H1 (cell line): Measurements from ENCODE around the gene PDZD2. TPM values are rescaled to one million over a fixed set of nuclear protein-coding genes. Genes with fewer than 3 reads are reported as not detected.

Source experiments
- BRCA1 ChIP-seq: IDR thresholded peaks from 2 replicates; pipeline ENCODE4 v1.6.1; 2012; ENCODE audit warnings: low read depth, low read length, improper control_type of control experiment
- CHD7 ChIP-seq: fragments of 300-600 bp; sonication (generic); IDR thresholded peaks from 2 replicates; pipeline ENCODE4 v1.7.1; 2012; ENCODE audit warnings: low read length, moderate library complexity, mild to moderate bottlenecking, inconsistent platforms; ENCODE audit not compliant: insufficient replicate concordance
- JUN ChIP-seq: IDR thresholded peaks from 2 replicates; pipeline ENCODE4 v1.6.1; 2011; ENCODE audit warnings: low read depth, mild to moderate bottlenecking, improper control_type of control experiment, low read length
- POLR2AphosphoS5 ChIP-seq: IDR thresholded peaks from 2 replicates; pipeline ENCODE4 v1.6.1; 2011; ENCODE audit warnings: low read depth, low read length
- POU5F1 ChIP-seq: IDR thresholded peaks from 2 replicates; pipeline ENCODE4 v1.6.1; 2011; ENCODE audit warnings: low read depth, mild to moderate bottlenecking, low read length, moderate library complexity
- SIN3A ChIP-seq, 2 experiments: IDR thresholded peaks in 1 of 2; conservative IDR thresholded peaks in 1 of 2; 2 replicates each; pipeline ENCODE4 v1.6.1; 2011 to 2012; ENCODE audit warnings: low read length in 2 of 2, improper control_type of control experiment in 1 of 2, low read depth in 1 of 2, mild to moderate bottlenecking in 1 of 2
- TBP ChIP-seq: IDR thresholded peaks from 2 replicates; pipeline ENCODE4 v1.6.1; 2011; ENCODE audit warnings: low read depth, low read length, improper control_type of control experiment
- polyA plus RNA-seq, 7 experiments: library from polyadenylated mRNA; depleted of rRNA in 3 of 7; stranded (reverse) in 5 of 7; unstranded in 2 of 7; fragments of >200 nt in 5 of 7; fragments of 200-250 nt in 2 of 7; gene quantifications; 1 replicate in 5 of 7; 2 replicates in 1 of 7; 4 replicates in 1 of 7; pipeline versions ENCODE4 v1.2.1 to v1.2.3, GENCODE V29; 2011 to 2013; ENCODE audit warnings: missing spikeins in 2 of 7, mixed read lengths in 2 of 7
- total RNA-seq: library from RNA; stranded (reverse); fragmentation: NEBNext Ultra II Directional; extraction: Animal tissue kit (Norgen Biotek cat#: 25700); gene quantifications from 2 replicates; pipeline ENCODE4 v1.2.1, GENCODE V29; 2021

PDZD2 gene
- total and polyA plus RNA-seq, 2 of the 8 experiments (the other 6 are each of a cell fraction or from before 2014, with no cell fraction given) = 1.2 to 6.8 TPM

GRCh38 chr5:31976169-31976568, 337.2 kb downstream of the PDZD2 start (continued):
- TF ChIP-seq CHD7 = no peak
- TF ChIP-seq JUN = no peak
- no peak for TF ChIP-seq TBP
- TF ChIP-seq POU5F1 = no peak
- no peak for TF ChIP-seq POLR2AphosphoS5
- TF ChIP-seq BRCA1 = no peak
- no peak for TF ChIP-seq SIN3A (conservative IDR thresholded peaks at IDR 0.05 in 1 of 2, IDR thresholded peaks at IDR 0.05 in 1 of 2; ENCODE audit: low read depth in 1 of 2, low read length in 2 of 2)
- TF ChIP-seq, all 59 proteins: peak for 0
